Activated naive CD8-positive, alpha-beta T cell treated with anti-CD3 and anti-CD28 coated beads, Interleukin-2, amount 10 ng/mL, durations not matched to agents 7 days and 5 days (primary cell): Measurements from ENCODE around the gene CDKN2B-AS1. TPM values are rescaled to one million over a fixed set of nuclear protein-coding genes. Genes with fewer than 3 reads are reported as not detected.

Experiments used
- ATAC-seq: fragments of 150-1000 bp; cut with Tn5 transposase; one replicate; pipeline ENCODE4 v1.10.0; 2021; ENCODE audit warnings: low read depth, moderate library complexity
- POLR2A ChIA-PET: fragments of 350-600 bp; sonication (Branson Sonifier 250); formaldehyde crosslinking; loops from one replicate; lab custom pipeline; 2021; ENCODE audit warnings: antibody characterized with exemption; lab: Charles Lee
- DNase-seq: peaks from one replicate; pipeline ENCODE4 v3.0.0; 2021
- H3K27ac Mint-ChIP-seq: one replicate; pipeline ENCODE4 v1.8.0; 2022; ENCODE audit warnings: mild to moderate bottlenecking, mixed read lengths
- H3K27me3 Mint-ChIP-seq: one replicate; pipeline ENCODE4 v1.8.0; 2022; ENCODE audit warnings: mild to moderate bottlenecking, moderate library complexity, mixed read lengths
- H3K36me3 Mint-ChIP-seq: one replicate; pipeline ENCODE4 v1.8.0; 2021; ENCODE audit warnings: mild to moderate bottlenecking, mixed read lengths
- H3K4me1 Mint-ChIP-seq: one replicate; pipeline ENCODE4 v1.8.0; 2021; ENCODE audit warnings: mixed read lengths
- H3K4me3 Mint-ChIP-seq: one replicate; pipeline ENCODE4 v1.8.0; 2022; ENCODE audit warnings: mild to moderate bottlenecking, moderate library complexity, mixed read lengths
- H3K9me3 Mint-ChIP-seq: one replicate; pipeline ENCODE4 v1.8.0; 2021; ENCODE audit warnings: mixed read lengths
- total RNA-seq, 2 experiments: library from RNA; stranded (reverse); gene quantifications; one replicate each; pipeline ENCODE4 v1.2.3, GENCODE V29; 2021

CDKN2B-AS1 gene
- total RNA-seq, 2 experiments from 2014 or later, result 3.7 to 5.1 TPM

- no peaks in the 10 kb centered on the region for H3K4me1 Mint-ChIP-seq
- H3K9me3 Mint-ChIP-seq, result no peaks in the 10 kb centered on the region
- H3K4me3 Mint-ChIP-seq, result no peak overlapping the region
- H3K27me3 Mint-ChIP-seq, result peaks cover 54% of the 10 kb centered on the region
- H3K36me3 Mint-ChIP-seq, result no peaks in the 10 kb centered on the region
- DNase-seq (no peak), ATAC-seq (no peak)
- POLR2A ChIA-PET, result no interaction called here
- H3K27ac Mint-ChIP-seq, result no peak overlapping the region
Measured at GRCh38 chr9:22159586-22159985, 165.0 kb downstream of the CDKN2B-AS1 start.

GRCh38 chr9:22160221-22160620, 165.6 kb downstream of the CDKN2B-AS1 start:
- Mint-ChIP-seq H3K27ac (no peak overlapping the region), H3K9me3 (no peaks in the 10 kb centered on the region), H3K27me3 (peaks cover 60% of the 10 kb centered on the region), H3K36me3 (no peaks in the 10 kb centered on the region), H3K4me1 (no peaks in the 10 kb centered on the region), H3K4me3 (no peak overlapping the region)
- DNase-seq, result no peak
- POLR2A ChIA-PET, result no interaction called here
- no peak for ATAC-seq

GRCh38 chr9:22165144-22165543, 170.6 kb downstream of the CDKN2B-AS1 start:
- peaks cover 51% of the 10 kb centered on the region for H3K27me3 Mint-ChIP-seq
- no peak overlapping the region for H3K4me3 Mint-ChIP-seq
- no peaks in the 10 kb centered on the region for H3K4me1 Mint-ChIP-seq
- ATAC-seq (no peak), DNase-seq (no peak)
- H3K27ac Mint-ChIP-seq, result no peak overlapping the region
- POLR2A ChIA-PET, result no interaction called here
- no peaks in the 10 kb centered on the region for H3K9me3 Mint-ChIP-seq
- H3K36me3 Mint-ChIP-seq, result peaks cover 2% of the 10 kb centered on the region

GRCh38 chr9:22169243-22169642, 174.7 kb downstream of the CDKN2B-AS1 start:
- DNase-seq (no peak), ATAC-seq (no peak)
- Mint-ChIP-seq H3K9me3 (no peaks in the 10 kb centered on the region), H3K27me3 (peaks cover 31% of the 10 kb centered on the region), H3K4me1 (peaks cover 3% of the 10 kb centered on the region), H3K36me3 (peaks cover 4% of the 10 kb centered on the region), H3K27ac (no peak overlapping the region), H3K4me3 (no peak overlapping the region)
- POLR2A ChIA-PET, result no interaction called here

- POLR2A ChIA-PET, result no interaction called here
- peaks cover 3% of the 10 kb centered on the region for H3K4me1 Mint-ChIP-seq
- ATAC-seq (no peak), DNase-seq (no peak)
- no peak overlapping the region for H3K4me3 Mint-ChIP-seq
- peaks cover 6% of the 10 kb centered on the region for H3K36me3 Mint-ChIP-seq
- peaks cover 24% of the 10 kb centered on the region for H3K27me3 Mint-ChIP-seq
- H3K9me3 Mint-ChIP-seq, result no peaks in the 10 kb centered on the region
- no peak overlapping the region for H3K27ac Mint-ChIP-seq
Measured at GRCh38 chr9:22169727-22170503, 175.3 kb downstream of the CDKN2B-AS1 start.

Other genes starting within 250 kb of the CDKN2B-AS1 start
- 10 to 100 TPM; 54.1 to 54.5 TPM for gene MTAP, start 192.2 kb upstream of the CDKN2B-AS1 start, total RNA-seq
- gene CDKN2A, start 399 bp upstream of the CDKN2B-AS1 start, total RNA-seq, result 10 to 100 TPM; 19.3 to 20.4 TPM
- gene CDKN2B, start 14.5 kb downstream of the CDKN2B-AS1 start, total RNA-seq, result 1 to 10 TPM; 1.4 to 2.1 TPM